Chondrocyte (in vitro differentiated cells): Measurements from ENCODE around the gene MTSS2. TPM values are rescaled to one million over a fixed set of nuclear protein-coding genes. Genes with fewer than 3 reads are reported as not detected.

Source experiments
- DNase-seq: peaks from one replicate; pipeline ENCODE4 v3.0.0; 2021; ENCODE audit warnings: mixed read lengths, low spot score
- H3K27ac Mint-ChIP-seq: one replicate; pipeline ENCODE4 v1.8.0; 2021; ENCODE audit warnings: mild to moderate bottlenecking, moderate library complexity, mixed read lengths; ENCODE audit not compliant: unreplicated experiment
- H3K27me3 Mint-ChIP-seq: 2 replicates; pipeline ENCODE4 v1.8.0; 2021; ENCODE audit warnings: low read depth, mixed read lengths
- H3K36me3 Mint-ChIP-seq: 2 replicates; pipeline ENCODE4 v1.8.0; 2021; ENCODE audit warnings: low read depth, mixed read lengths
- H3K4me1 Mint-ChIP-seq: 2 replicates; pipeline ENCODE4 v1.8.0; 2021; ENCODE audit warnings: low read depth, mild to moderate bottlenecking, mixed read lengths
- H3K4me3 Mint-ChIP-seq: one replicate; pipeline ENCODE4 v1.8.0; 2021; ENCODE audit warnings: mild to moderate bottlenecking, moderate library complexity, mixed read lengths; ENCODE audit not compliant: unreplicated experiment
- H3K9me3 Mint-ChIP-seq: 2 replicates; pipeline ENCODE4 v1.8.0; 2021; ENCODE audit warnings: low read depth, mixed read lengths
- CTCF ChIP-seq: fragments of 200-600 bp; sonication (generic); IDR thresholded peaks from 2 replicates; pipeline ENCODE4 v1.5.0; 2021; ENCODE audit warnings: antibody characterized with exemption, mild to moderate bottlenecking, moderate library complexity
- total RNA-seq: library from RNA; stranded (reverse); gene quantifications from 3 replicates; pipeline ENCODE4 v1.2.1, GENCODE V29; 2021

The MTSS2 gene
- total RNA-seq, 1 donor from 2014 or later: 296 TPM

GRCh38 chr16:70651524-70651923 lies 34.3 kb downstream of the MTSS2 start:
- H3K4me3 Mint-ChIP-seq: no peak overlapping the region

GRCh38 chr16:70650216-70650615 lies 35.6 kb downstream of the MTSS2 start:
- Mint-ChIP-seq H3K4me1 (peaks cover 68% of the 10 kb centered on the region), H3K36me3 (peaks cover 1% of the 10 kb centered on the region), H3K27me3 (no peaks in the 10 kb centered on the region), H3K27ac (no peak overlapping the region), H3K4me3 (no peak overlapping the region), H3K9me3 (no peaks in the 10 kb centered on the region)
- no peak for TF ChIP-seq CTCF
- no peak for DNase-seq

More at GRCh38 chr16:70651524-70651923, 34.3 kb downstream of the MTSS2 start:
- no peaks in the 10 kb centered on the region for H3K9me3 Mint-ChIP-seq
- peaks cover 1% of the 10 kb centered on the region for H3K36me3 Mint-ChIP-seq
- H3K27me3 Mint-ChIP-seq: no peaks in the 10 kb centered on the region
- H3K27ac Mint-ChIP-seq: peak overlapping the region; percentile 30
- DNase-seq: no peak
- no peak for TF ChIP-seq CTCF
- H3K4me1 Mint-ChIP-seq: peaks cover 63% of the 10 kb centered on the region

- Mint-ChIP-seq H3K36me3 (no peaks in the 10 kb centered on the region), H3K9me3 (no peaks in the 10 kb centered on the region), H3K4me3 (no peak overlapping the region), H3K27me3 (no peaks in the 10 kb centered on the region), H3K4me1 (peaks cover 66% of the 10 kb centered on the region), H3K27ac (peak overlapping the region; percentile 95)
- DNase-seq: no peak
- no peak for TF ChIP-seq CTCF
Measured at GRCh38 chr16:70649300-70649699, 36.6 kb downstream of the MTSS2 start.

GRCh38 chr16:70648606-70649005 lies 37.2 kb downstream of the MTSS2 start:
- Mint-ChIP-seq H3K36me3 (no peaks in the 10 kb centered on the region), H3K4me1 (peaks cover 59% of the 10 kb centered on the region), H3K27me3 (no peaks in the 10 kb centered on the region), H3K4me3 (no peak overlapping the region), H3K9me3 (no peaks in the 10 kb centered on the region), H3K27ac (peak overlapping the region; percentile 95)
- no peak for DNase-seq
- TF ChIP-seq CTCF: no peak

GRCh38 chr16:70647441-70648359 lies 38.2 kb downstream of the MTSS2 start:
- Mint-ChIP-seq H3K9me3 (no peaks in the 10 kb centered on the region), H3K4me1 (peaks cover 54% of the 10 kb centered on the region), H3K4me3 (peak overlapping the region; percentile 45), H3K36me3 (no peaks in the 10 kb centered on the region), H3K27ac (peak overlapping the region; percentile 95), H3K27me3 (no peaks in the 10 kb centered on the region)
- TF ChIP-seq CTCF: no peak
- no peak for DNase-seq
